ENCODE results near the gene AQP4. TPM values are rescaled to one million over a fixed set of nuclear protein-coding genes. Genes with fewer than 3 reads are reported as not detected.

The AQP4 gene
- total RNA-seq, 1 experiment from 2014 or later, result not detected

DNA sequence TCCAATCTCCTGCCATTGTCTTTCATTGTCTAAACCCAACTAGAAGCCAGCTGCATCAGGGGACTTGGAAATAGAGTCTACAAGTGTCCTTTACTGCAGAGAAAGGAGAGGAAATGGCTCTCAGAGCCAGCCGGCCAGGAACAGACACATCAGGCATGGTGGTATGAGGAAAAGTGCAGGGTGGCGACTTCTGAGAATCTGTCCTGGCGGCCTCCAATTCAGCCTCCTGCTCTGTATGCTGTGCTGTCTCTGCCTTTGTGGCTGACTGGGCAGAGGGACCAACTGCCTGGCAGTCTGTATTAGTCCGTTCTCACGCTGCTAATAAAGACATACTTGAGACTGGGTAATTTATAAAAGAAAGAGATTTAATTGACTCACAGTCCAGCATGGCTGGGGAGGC, 36.8 kb upstream of the AQP4 start:
- no peak for TF ChIP-seq TCF7L2 (IDR thresholded peaks at IDR 0.05; ENCODE audit: low read depth, low read length)
- TF ChIP-seq, protein P1, sequence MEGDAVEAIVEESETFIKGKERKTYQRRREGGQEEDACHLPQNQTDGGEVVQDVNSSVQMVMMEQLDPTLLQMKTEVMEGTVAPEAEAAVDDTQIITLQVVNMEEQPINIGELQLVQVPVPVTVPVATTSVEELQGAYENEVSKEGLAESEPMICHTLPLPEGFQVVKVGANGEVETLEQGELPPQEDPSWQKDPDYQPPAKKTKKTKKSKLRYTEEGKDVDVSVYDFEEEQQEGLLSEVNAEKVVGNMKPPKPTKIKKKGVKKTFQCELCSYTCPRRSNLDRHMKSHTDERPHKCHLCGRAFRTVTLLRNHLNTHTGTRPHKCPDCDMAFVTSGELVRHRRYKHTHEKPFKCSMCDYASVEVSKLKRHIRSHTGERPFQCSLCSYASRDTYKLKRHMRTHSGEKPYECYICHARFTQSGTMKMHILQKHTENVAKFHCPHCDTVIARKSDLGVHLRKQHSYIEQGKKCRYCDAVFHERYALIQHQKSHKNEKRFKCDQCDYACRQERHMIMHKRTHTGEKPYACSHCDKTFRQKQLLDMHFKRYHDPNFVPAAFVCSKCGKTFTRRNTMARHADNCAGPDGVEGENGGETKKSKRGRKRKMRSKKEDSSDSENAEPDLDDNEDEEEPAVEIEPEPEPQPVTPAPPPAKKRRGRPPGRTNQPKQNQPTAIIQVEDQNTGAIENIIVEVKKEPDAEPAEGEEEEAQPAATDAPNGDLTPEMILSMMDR (IDR thresholded peaks at IDR 0.05), result no peak
- TF ChIP-seq, protein P2, sequence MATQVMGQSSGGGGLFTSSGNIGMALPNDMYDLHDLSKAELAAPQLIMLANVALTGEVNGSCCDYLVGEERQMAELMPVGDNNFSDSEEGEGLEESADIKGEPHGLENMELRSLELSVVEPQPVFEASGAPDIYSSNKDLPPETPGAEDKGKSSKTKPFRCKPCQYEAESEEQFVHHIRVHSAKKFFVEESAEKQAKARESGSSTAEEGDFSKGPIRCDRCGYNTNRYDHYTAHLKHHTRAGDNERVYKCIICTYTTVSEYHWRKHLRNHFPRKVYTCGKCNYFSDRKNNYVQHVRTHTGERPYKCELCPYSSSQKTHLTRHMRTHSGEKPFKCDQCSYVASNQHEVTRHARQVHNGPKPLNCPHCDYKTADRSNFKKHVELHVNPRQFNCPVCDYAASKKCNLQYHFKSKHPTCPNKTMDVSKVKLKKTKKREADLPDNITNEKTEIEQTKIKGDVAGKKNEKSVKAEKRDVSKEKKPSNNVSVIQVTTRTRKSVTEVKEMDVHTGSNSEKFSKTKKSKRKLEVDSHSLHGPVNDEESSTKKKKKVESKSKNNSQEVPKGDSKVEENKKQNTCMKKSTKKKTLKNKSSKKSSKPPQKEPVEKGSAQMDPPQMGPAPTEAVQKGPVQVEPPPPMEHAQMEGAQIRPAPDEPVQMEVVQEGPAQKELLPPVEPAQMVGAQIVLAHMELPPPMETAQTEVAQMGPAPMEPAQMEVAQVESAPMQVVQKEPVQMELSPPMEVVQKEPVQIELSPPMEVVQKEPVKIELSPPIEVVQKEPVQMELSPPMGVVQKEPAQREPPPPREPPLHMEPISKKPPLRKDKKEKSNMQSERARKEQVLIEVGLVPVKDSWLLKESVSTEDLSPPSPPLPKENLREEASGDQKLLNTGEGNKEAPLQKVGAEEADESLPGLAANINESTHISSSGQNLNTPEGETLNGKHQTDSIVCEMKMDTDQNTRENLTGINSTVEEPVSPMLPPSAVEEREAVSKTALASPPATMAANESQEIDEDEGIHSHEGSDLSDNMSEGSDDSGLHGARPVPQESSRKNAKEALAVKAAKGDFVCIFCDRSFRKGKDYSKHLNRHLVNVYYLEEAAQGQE (IDR thresholded peaks at IDR 0.05; ENCODE audit: insufficient read depth in 1 of 2, low read depth in 2 of 2, low read length in 1 of 2), result no peak
- TF ChIP-seq SIN3A (IDR thresholded peaks at IDR 0.05; ENCODE audit: borderline replicate concordance, insufficient read depth, low read depth, low read length), result no peak
- TF ChIP-seq POLR2AphosphoS5 (IDR thresholded peaks at IDR 0.05; ENCODE audit: low read depth, low read length), result no peak
- Histone ChIP-seq H3K4me1 (ENCODE audit: control insufficient read depth, insufficient read depth, low read length) (no peaks in the 10 kb centered on the region), H3K9me3 (ENCODE audit: control insufficient read depth, insufficient read depth, low read depth, low read length) (no peaks in the 10 kb centered on the region), H3K36me3 (ENCODE audit: control insufficient read depth, insufficient read depth, low read length) (no peaks in the 10 kb centered on the region), H3K27me3 (ENCODE audit: control insufficient read depth, insufficient read depth, low read length) (no peaks in the 10 kb centered on the region), H3K4me3 (ENCODE audit: low read depth in 2 of 2, low read length in 2 of 2) (no peak overlapping the region), H3K27ac (ENCODE audit: low read length) (no peak overlapping the region)
- CTCF ChIA-PET, result no interaction called here
- in situ Hi-C loops (cut with HindIII; ENCODE audit: low pct_unique_long_range_greater_than_20kb, low sequenced_read_pairs) (no loop called here), intact Hi-C loops (cut with micrococcal nuclease; ENCODE audit: unreplicated experiment) (no loop called here)
- POLR2A ChIA-PET, result no interaction called here
- no peak for DNase-seq (ENCODE audit: low read depth, low spot score)
- ATAC-seq, result no peak
- no TSS peak for BruUV-seq (replicated peaks)

DNA sequence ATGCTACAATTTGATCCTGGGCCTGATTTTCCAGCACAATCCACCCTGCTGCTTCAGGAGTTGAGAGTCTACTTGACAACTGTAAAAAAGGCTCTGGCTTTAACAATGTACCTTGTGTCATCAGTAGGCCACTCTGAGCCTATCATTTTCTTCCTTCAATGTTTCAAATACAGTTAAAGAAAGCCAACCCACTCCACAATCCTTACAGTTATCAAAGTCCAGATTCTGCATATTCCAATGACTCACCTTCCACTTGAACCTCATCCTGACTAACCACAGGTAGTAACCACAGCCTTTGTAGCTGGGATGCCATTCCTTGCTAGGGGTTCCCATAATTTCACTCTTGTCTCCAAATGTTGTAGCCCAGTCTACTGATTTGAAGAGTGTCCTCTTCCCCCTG, 35.5 kb upstream of the AQP4 start:
- no peaks in the 10 kb centered on the region for H3K9me3 ChIP-seq (ENCODE audit: control insufficient read depth, insufficient read depth, low read depth, low read length)
- POLR2A ChIA-PET, result no interaction called here
- ATAC-seq (no peak), DNase-seq (ENCODE audit: low read depth, low spot score) (no peak)
- TF ChIP-seq, protein P1 (IDR thresholded peaks at IDR 0.05), result no peak
- TF ChIP-seq SIN3A (IDR thresholded peaks at IDR 0.05; ENCODE audit: borderline replicate concordance, insufficient read depth, low read depth, low read length) (no peak), TCF7L2 (IDR thresholded peaks at IDR 0.05; ENCODE audit: low read depth, low read length) (no peak), POLR2AphosphoS5 (IDR thresholded peaks at IDR 0.05; ENCODE audit: low read depth, low read length) (no peak)
- TF ChIP-seq, protein P2 (IDR thresholded peaks at IDR 0.05; ENCODE audit: insufficient read depth in 1 of 2, low read depth in 2 of 2, low read length in 1 of 2), result no peak
- no peaks in the 10 kb centered on the region for H3K4me1 ChIP-seq (ENCODE audit: control insufficient read depth, insufficient read depth, low read length)
- H3K4me3 ChIP-seq (ENCODE audit: low read depth in 2 of 2, low read length in 2 of 2), result no peak overlapping the region
- H3K36me3 ChIP-seq (ENCODE audit: control insufficient read depth, insufficient read depth, low read length), result no peaks in the 10 kb centered on the region
- CTCF ChIA-PET, result no interaction called here
- no peaks in the 10 kb centered on the region; the same call in 1 of the 2 replicates for H3K27me3 ChIP-seq (ENCODE audit: control insufficient read depth, insufficient read depth, low read length)
- BruUV-seq (replicated peaks), result no TSS peak
- in situ Hi-C loops (cut with HindIII; ENCODE audit: low pct_unique_long_range_greater_than_20kb, low sequenced_read_pairs) (no loop called here), intact Hi-C loops (cut with micrococcal nuclease; ENCODE audit: unreplicated experiment) (no loop called here)
- no peak overlapping the region for H3K27ac ChIP-seq (ENCODE audit: low read length)

Data from Panc1 (cell line).